Fibroblast of villous mesenchyme (primary cell): ENCODE data around the gene PSMB2. TPM values are rescaled to one million over a fixed set of nuclear protein-coding genes. Genes with fewer than 3 reads are reported as not detected.

ENCODE experiments used
- DNase-seq: peaks from one replicate; pipeline ENCODE4 v3.0.0-alpha.2; 2010; ENCODE audit warnings: low read depth
- H3K4me3 ChIP-seq: 2 replicates; pipeline ENCODE4 v1.5.1; 2011; ENCODE audit warnings: low read depth, mild to moderate bottlenecking, low read length
- total RNA-seq: library from RNA; depleted of rRNA; stranded (reverse); fragments of >200 nt; gene quantifications from 2 replicates; pipeline ENCODE4 v1.2.3, GENCODE V29; 2012
- TF ChIP-seq, protein P1 (sequence below): IDR thresholded peaks from 2 replicates; pipeline ENCODE4 v1.5.1; 2012; ENCODE audit warnings: low read depth, mild to moderate bottlenecking, low read length; ENCODE audit not compliant: insufficient read depth

Gene PSMB2
- total RNA-seq, 1 donor: 21.2 TPM

DNA sequence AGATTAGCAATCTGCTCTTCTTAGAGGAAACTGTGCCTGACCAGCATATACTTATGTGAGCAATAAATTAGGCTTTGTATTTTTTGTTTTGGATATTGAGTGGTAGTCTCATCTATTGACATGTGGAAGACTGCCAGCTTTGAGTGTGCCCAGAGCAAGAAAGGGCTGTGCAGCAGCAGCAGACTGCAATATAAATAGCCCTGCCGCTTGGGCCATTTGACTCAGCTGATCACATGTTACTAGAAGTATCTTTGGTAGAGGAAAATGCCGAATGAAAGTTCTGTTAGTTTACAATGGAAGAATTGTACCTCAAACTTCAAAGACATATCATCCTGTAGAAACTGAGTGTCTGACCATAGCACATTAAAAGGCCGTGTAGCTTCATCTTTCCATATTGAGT lies 9.1 kb upstream of the PSMB2 start:
- TF ChIP-seq, protein P1, sequence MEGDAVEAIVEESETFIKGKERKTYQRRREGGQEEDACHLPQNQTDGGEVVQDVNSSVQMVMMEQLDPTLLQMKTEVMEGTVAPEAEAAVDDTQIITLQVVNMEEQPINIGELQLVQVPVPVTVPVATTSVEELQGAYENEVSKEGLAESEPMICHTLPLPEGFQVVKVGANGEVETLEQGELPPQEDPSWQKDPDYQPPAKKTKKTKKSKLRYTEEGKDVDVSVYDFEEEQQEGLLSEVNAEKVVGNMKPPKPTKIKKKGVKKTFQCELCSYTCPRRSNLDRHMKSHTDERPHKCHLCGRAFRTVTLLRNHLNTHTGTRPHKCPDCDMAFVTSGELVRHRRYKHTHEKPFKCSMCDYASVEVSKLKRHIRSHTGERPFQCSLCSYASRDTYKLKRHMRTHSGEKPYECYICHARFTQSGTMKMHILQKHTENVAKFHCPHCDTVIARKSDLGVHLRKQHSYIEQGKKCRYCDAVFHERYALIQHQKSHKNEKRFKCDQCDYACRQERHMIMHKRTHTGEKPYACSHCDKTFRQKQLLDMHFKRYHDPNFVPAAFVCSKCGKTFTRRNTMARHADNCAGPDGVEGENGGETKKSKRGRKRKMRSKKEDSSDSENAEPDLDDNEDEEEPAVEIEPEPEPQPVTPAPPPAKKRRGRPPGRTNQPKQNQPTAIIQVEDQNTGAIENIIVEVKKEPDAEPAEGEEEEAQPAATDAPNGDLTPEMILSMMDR: no peak
- no peak for DNase-seq
- H3K4me3 ChIP-seq: no peak overlapping the region

DNA sequence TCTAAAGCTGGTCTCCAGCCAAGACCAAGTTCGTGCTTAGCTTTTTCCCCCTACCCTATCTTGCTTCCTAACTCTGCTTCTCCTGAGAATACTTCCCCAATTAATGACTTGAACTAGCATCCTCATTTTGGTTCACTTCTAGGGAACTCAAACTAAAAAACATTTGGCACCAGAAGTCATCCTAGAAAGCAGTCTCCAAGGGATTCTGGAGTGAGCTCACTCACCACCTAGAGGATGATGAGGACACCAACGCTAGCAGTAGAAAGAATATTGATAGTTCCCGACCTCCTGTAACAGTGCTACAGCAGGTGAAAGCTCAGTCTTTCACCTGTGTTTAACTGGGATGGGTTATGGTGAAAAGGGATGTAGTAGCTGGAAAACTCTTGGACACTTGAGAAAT lies 4.7 kb upstream of the PSMB2 start:
- H3K4me3 ChIP-seq: no peak overlapping the region
- DNase-seq: no peak
- TF ChIP-seq, protein P1: peak; percentile 30

DNA sequence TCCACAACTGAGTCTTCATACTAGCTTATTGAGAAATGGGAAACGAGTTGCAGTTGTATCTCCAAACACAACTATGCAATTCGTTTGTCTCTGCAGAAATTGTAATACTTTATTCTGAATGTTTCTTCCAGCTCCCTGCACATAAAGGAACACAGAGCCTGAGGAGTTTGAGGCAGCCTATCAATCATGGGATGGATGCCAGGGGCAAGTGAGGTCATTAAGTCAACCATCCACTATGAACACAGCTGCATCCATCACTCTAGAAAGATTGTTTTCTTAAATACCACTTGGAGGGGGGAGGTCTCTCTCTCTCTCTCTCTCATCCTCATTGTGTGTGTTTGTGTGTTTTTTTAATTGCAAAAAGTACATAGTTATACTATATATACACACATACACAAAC lies 2.9 kb upstream of the PSMB2 start:
- DNase-seq: no peak
- TF ChIP-seq, protein P1: no peak

DNA sequence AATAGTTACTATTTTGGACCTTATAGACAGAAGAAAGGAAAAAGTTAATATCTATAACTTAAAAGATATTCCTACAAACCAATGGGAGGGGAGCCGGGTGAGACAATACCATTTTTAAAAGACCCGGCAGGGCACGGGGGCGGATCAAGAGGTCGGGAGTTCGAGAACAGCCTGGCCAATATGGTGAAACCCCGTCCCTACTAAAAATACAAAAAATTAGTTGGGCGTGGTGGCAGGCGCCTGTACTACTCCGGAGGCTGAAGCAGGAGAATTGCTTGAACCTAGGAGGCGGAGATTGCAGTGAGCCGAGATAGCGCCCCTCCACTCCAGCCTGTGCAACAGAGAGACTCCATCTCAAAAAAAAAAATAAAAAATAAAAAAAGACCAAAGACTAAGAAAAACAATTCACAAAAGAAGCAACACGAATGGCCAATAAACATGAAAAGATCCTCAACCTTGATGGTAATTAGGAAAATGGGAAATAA lies 1.2 kb upstream of the PSMB2 start:
- no peak for DNase-seq
- H3K4me3 ChIP-seq: peak overlapping the region; percentile 91
- TF ChIP-seq, protein P1: no peak

More for the DNA sequence above, 2.9 kb upstream of the PSMB2 start:
- H3K4me3 ChIP-seq: no peak overlapping the region

DNA sequence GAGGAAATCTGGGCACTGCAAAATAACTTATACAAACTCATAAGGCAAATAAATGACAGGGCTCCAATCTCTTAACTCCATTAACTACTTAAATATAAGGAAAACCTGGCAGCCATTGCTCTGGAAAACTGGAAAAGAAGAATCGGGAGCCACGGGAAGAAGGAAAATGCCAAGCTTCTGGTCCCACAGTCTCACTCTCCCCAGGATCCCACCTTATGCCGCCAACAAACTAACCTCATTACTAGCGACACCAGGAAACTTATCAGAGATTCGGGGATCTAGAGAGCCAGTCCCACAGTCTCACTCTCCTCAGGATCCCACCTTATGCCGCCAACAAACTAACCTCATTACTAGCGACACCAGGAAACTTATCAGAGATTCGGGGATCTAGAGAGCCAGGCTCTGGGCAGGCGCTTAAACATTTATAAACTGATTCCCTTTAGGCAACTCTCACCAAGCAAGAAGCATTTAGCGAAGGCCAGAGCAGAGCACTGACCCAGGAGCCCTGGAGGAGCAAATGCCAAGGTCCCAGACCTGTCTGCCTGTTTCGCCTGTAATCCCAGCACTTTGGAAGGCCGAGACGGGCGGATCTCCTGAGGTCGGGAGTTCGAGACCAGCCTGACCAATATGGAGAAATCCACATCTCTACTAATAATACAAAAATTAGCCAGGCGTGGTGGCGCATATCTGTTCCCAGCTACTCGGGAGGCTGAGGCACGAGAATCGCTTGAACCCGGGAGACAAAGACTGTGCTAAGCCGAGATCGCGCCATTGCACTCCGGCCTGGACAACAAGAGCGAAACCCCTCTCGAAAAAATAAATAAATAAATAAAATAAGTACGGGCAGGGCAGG lies 720 bp downstream of the PSMB2 start:
- DNase-seq: no peak
- peak overlapping the region; percentile 91 for H3K4me3 ChIP-seq
- TF ChIP-seq, protein P1: no peak

DNA sequence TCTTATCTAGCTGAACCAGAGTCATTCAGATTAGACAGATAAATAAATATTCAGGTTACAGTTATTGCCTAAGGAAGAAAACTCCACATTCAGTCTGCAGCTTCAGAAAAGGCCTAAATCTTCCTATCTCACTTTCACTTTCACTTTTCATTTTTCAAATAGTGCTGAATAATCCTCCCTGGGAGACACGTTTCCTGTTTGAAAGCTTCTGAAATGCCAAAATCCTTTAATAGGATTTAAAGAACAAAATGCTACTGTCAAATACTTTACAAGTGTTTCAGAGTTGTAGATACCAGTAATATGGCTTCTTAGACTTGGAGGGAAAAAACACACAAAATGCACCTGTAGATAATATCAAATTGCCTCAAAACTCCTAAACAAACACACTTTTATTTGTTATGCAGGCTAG lies 3.9 kb downstream of the PSMB2 start:
- TF ChIP-seq, protein P1: no peak
- peak; percentile 82 for DNase-seq
- peak overlapping the region; percentile 55 for H3K4me3 ChIP-seq
